Glomerular visceral epithelial cell (primary cell): ENCODE measurements around the gene ZMIZ1.
A peak's percentile ranks its signal among the peaks of the same experiment; 100 is the strongest.

Experiments
- DNase-seq: peaks from one replicate; pipeline ENCODE4 v3.0.0-alpha.2; 2016; ENCODE audit errors: extremely low spot score

Gene ZMIZ1

DNA sequence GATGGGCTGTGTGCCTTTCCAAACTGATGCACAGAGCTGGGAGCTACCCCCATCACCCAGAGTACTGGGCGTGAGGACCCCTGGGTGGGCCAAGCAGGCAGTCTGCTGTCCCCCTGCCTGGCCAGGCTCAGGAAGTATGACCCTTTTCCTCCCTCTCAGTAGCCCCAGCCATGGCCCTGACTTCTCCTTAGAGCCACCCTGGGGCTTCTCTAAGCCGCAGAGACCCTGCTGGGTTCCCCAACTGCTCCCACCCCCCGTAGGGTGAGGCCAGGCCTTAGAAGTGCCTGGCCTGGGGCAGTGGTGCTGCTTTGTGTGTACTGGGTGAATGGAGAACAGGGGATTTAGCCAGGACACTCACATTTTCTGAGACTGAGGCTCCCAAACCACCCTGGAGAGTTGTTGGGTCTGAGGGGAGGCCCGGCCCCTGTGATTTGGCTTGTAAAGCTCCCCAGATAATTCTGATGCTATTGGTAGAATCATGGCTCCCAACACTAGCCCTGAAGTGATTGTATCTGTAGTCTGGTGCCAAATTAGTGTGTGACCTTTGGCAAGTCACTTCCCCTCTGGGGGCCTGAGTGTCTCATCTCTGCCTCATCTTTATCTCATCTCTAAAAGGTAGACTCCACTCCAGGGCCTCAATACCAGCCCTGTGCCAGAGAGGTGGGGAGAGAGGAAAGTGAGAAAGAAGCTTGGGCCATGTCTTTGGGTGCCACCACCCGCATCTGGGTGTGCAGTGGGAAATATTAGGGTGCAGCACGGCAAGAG is 178.8 kb downstream of the ZMIZ1 start:
- no peak for DNase-seq

DNA sequence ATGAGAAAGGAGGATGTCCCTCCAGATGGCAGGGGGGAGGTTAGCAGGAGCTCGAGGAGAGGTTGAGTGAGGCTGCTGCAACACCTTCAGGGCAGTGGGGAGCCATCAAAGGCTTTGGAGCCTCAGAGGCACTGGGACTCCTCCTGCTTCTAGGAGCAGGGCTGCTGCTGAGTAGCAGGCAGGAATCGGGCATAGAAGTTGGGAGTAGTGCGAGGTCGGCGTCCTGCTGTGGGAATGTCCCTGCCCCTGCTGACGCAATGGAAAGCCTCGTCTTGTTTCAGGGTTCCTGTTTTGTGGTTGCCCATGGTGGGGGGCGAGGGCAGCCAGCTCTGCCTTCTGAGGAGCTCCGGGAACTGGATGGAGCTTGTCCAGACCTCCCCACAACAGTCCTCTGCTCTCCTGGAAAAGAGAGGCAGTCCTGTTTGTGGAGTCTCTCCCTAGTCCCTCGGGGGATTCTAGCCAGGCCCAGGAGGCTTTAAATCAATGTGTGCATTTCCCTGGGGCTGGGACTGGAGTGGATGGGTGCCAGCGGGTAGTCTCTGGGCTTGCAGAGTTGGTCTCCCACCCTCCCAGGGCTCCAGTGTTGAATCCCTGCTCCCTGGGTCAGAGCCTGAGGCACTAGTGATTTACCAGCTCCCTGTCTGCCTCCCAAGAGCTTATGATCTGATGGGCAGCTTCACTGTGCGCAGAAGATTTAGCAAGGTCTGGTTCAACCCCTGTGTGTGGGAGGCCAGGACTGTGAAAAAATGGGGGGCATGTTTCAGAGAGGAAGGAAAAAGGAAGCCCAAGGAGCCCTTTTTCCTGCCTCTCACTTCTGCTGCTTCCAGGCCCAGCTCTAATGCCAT is 179.8 kb downstream of the ZMIZ1 start:
- no peak for DNase-seq

DNA sequence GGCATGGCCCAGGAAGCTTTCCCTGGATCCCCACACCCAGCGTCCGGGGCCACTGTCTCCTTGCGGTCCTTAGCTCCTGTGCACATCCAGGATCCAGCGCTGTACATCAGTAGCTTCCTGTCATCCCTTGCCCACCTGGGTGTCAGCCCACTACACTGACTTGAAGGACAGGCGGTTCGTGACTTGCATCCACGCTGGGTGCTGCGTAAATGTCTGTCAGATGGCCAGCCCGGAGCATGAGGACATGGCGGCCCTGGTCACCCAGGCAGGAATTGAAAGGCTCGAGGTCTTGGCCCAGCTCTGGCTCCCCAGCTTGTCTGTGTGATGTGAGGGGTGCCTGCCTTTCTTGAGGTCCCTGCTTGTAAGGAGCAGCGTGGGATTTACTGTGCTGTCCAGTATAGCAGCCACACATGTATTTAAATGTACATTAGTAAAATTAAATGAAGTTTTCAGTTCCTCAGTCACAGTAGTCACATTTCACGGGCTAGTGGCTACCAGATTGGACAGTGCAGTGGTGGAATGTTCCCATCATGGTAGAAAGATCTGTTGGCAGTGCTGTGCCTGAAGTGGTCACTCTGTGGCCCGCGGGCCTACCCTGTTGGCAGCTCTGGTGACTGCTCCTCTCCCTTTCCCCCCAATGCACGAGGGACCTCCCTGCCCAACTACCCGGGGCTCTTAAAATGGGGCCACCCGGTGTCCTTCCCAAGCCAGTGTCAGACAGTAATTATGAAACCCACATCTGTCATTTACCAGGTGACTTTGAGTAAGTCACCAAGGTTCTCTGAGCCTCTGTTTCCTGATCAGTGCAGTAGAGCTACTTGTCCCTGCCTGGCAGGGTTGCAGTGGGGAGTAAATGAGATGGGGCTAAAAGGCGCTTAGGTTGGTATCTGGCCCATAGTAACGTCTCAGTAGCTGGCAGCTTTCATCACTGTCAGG is 180.7 kb downstream of the ZMIZ1 start:
- no peak for DNase-seq

DNA sequence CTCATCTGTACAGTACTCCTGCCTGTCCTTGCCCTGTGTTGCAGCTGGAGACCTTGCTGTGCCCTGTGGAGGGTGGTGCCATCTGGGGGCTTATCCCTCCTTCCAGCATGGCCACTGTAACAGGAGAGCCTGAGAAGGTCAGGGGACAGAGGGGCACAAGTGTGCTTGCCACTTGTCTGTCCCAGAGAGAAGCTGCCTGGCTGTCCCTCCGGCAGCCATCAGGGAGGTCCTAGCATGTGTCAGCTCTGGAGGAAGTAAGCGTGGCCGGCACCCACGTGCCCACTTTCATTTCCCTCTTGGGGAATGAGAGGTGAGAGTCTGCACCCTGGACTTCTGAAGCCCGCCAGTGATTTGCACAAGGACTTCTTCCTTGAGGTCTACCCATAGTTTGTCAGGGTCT is 181.5 kb downstream of the ZMIZ1 start:
- no peak for DNase-seq

DNA sequence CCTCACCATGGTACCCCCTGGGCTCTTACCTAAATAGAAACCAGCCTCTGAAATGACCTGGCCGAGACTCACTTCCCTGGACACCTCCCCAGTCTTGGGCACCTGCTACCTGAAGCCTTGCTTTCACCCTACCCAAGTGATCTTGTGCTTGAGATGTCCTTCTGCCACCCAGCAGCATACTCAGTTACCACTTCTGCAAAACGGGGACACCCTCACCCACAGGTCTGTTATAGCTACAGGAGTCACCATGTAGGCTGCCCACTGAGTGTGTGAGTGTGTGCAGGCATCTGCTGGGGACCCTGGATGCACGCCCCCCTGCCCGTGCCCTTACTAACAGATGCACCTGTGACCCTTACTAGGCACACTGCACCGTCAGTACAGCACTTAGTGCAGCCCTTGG is 183.7 kb downstream of the ZMIZ1 start:
- no peak for DNase-seq

DNA sequence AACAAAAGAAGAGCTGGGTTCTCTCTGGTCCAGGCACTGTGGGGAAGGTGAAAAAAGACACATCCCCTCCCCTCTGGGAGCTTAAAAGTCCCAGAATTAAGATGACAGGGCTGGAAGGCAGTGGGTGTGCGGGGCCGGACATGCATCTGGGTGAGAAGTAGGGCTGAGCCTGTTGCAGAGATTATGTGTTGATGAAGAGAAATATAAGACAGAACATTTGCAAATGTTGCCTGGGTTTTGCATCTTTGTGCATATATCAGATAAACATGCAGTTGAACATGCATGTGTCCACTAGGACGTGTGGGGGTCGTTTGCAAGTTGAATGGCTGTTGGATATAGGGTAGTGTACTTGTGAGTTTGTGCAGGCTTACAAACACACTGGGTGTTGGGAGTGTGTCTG is 184.2 kb downstream of the ZMIZ1 start:
- DNase-seq: no peak

DNA sequence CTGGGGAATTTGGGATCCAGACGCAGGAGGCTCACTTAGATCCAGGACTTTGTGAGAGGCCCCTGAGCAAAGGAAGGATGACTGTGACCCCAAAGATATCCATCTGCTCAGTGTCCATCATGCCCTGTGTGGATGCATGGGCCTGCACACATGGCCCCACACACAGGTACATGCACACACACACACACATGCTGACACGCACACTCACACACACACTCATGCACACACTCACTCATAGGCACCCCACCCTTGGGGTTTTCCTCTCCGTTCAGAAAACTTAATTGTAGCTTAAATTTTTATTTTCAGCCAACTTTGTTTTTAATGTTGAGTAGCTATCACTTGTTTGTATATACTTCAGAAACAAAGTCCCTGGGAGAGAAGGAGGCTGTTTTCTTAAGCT is 184.9 kb downstream of the ZMIZ1 start:
- no peak for DNase-seq

DNA sequence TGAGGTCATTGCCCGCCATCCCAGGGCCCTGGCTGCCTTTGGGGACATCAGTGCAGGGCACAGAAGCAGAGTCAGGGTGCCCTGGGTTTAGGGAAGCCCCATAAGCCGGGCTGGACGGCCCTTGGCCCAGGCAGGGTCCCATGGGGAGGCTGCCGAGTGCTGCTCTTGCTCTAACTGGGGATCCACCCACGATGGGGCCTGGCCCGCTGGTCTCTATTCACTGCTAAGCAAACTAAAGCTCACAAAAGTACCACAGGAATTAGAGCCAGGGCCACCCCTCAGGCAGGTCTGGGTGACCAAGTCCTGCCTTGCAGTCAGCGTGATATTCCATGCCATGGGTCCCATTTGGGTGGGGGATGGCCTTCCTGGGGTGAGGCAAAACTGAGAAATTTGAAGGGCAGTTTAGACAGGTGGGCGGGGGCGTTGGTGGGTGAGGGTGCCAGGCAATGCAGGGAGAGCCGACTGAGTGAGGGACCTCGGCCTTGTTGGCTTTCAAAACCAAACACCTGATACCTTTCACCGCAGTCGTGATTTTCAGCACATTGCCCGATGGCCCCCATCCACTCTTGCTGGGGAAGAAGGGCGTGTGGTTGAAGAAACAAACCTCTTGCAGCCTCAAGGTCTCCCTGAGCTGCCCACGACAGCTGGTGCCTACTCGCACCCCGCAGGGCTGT is 185.7 kb downstream of the ZMIZ1 start:
- DNase-seq: no peak

DNA sequence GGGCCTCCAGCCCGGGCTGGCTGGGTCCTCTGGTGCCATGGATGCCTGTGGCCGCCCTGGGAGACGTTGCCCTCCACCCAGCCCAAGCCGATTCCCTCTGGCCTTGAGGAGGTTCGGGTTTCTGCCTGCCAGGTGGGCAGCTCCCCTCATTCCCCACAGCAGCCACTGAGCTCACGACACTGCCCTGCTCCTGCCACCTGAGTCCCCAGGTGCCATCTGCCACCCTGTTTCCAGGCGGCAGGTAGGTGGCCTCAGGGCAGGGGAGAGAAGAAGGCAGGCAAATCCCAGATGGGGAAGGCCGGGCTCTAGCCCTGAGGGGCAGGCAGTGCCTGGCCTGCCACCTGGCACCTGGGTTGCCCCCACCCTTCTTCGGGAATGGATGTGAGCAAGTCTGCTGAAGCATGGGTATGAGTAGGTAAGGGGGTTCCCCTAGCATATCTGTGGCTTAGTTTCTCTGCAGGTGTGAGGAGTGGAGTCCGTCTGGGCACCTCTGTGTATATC is 186.3 kb downstream of the ZMIZ1 start:
- DNase-seq: no peak

DNA sequence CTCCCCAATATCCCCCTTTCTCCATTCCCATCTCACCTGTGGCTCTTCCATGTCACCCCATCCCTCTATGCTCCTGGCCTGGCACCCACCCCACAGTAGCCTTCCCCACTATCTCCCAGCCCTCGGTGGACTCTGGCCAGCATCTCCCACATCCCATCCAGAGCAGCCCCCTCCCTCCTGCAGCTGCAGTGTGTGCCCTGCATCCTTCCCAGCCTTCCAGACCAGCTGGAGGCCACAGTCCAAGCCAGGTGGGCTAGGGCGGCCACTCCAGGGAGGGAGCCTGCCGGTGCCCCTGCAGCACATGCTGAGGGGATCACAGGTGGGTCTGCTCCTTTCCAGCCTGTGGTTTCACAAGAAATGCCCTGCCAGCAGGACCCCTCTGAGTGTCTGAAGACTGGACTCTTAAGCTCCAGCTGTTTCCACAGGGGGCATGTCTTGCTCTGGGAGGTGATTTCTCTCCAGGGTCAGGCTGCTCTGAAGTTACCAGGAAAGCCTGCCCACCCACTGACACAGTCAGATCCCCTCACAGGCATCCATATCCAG is 187.6 kb downstream of the ZMIZ1 start:
- DNase-seq: no peak

DNA sequence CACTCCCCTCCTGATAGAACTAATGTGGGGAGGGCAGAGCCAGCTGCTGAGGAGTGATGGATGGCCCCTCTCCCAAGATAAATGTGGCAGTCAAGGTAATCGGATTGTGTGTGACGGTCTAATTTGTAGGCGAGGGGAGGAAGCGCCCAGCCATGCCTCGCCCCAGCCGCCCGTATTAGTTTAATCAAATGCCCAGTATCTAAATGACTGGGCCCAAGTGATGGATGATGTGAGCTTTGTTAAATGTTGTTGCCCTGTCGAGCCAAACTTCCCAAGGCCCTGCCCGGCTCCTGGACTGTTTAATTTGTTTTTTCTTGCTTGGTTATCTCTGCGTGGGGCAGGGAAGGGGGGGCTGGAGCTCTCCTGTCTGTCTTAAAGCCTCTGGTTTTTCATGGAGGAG is 190.1 kb downstream of the ZMIZ1 start:
- no peak for DNase-seq

DNA sequence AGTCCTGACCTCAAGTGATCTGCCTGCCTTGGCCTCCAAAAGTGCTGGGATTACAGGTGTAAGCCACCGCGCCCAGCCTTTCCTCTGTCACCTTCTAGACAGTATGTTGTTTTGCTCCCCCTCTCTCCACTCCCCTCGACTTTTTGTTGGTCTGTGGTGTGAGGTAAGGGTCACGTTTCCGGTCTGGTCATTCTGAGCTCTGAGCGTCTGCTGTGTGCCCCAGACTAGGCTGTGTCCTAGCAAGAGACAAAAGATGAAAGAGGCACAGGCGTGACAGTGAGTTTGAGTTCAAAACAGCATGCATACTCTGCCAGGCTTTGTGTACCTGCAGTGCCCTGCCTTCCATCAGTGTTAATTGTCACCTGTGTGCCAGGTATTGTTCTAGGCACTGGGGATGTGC is 191.1 kb downstream of the ZMIZ1 start:
- no peak for DNase-seq

DNA sequence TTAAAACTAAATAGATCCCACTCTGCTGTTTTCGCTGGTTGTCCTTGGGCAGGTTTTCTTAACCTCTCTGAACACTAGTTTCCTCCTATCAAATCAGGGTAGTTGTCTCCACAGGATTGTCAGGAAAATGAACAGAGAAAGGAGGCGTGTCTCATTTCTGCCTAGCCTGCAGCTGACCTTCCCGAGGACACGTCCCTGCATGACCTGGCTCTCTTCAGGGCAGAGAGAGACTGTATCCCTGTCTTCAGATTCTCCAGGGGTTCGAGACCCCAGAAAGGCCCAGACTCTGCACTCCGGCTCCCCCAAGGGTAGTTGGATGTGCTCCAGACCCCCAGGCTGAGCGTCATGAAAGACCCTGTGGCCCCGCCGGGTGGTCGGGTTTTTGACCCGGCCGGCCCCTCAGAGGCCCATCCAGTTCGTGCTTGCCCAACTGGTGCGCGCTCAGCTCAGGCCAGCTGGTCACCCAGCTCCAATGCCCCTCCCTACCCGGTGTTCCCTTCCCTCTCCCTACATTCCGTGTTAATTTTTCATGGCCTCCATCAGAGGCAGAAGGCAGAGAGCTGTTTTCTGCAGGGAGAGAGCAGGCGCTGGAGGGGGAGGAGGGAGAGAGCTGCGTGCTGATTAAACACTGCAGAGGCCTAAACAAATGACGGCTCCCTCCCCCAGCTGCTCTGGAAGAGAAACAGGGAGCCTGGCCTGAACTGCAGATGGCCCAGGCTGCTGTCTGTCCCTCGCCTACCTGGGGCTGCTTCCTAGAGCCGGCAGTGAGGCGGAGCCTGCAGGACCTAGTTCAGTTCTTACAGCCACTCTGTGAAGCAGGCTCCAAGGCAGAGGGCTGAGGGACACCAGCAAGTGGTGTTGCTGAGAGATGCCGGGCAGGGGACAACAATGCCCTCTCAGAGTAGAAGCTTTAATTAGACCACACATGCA is 192.3 kb downstream of the ZMIZ1 start:
- DNase-seq: no peak

DNA sequence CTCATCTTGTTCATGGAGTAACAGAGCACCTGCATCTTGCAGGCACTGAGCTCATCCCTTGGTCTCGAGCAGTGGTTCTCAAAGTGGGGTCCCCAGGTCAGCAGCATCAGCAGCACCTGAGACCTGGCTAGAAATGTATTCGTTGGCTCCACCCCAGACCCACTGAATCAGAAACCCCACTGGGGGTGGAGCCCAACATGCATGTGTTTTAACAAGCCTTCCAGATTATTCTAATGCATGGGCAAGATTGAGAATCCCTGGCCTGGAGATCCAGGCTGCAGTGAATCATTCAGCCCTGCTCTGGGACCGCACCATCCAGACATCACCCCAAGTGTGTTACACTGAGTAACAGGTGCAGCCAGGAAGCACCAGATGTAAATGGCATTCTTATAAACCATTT is 193.4 kb downstream of the ZMIZ1 start:
- DNase-seq: no peak

DNA sequence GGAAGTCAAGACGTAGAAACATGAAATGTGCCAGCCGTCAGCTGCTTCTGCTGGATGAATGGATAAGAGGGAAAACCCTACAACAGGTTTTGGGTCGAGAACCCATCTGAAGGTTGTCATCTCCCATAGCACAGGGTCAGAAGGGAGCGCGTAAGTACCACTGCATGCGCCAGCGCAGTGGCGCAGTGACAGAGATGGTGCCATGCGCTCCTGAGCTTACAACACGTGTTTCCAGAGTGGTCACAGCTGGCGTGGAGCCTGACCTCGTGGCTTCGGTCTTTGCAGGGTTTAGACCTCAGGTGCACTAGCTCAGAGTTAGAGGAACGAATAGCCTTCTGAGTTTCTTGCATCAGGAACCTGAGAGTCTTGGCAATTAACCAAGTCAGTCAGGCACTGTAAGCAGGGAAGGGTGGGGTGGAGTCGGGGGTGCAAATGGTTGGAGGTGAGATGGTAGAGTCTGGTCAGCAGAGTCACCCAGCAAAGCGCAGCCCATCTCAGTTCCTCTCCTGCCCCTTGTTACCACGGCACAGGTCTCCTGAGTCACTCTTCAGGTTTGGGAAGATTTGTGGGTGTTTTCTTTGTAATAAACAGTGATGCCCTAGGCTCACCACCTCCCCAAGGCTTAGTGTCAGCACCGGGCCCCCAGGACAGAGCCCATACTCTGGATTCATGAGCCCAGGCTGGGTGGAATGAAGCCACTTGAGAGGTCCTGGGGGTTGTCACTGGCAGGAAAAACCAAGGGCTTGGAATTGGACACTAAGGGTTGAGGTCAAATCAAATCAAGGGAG is 194.4 kb downstream of the ZMIZ1 start:
- DNase-seq: no peak

DNA sequence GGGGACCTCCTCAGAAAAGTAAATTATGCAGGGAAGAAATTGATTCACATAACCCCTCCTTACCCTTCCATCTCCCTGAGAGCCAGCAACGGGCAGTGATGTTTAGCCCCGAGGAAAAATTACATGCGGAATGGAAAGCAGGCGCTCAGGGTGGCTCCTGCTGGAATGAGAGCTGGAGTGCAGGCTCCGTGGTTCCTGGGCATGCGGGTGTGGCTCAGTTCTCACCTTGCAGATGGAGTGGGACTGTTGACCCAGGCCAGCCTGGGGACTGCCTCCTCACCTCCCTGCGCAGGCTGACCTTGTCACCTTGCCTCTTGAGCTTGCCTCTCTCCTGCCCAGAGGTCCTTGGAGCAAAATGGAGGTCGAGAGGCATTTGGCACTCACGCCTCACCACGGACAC is 195.2 kb downstream of the ZMIZ1 start:
- no peak for DNase-seq

DNA sequence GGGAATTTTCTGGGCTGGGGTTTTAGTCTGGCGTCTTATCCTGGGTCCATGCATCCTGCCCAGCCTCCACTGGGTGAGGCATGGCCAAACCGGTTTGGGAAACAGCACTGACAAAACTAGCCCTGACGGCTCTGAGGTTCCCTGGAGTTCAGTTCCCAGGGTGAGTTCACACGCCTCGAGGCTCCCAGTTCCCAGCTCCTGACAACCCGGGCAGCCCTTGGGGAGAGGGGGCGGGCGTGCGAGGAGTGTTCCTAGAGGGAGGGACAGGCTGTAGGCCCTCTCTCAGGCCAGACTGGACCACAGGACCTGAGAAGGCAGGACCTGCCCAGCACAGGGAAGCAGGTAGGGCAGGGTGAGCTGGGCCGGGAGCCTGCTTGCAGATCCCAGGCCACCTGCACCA is 196.2 kb downstream of the ZMIZ1 start:
- DNase-seq: no peak

DNA sequence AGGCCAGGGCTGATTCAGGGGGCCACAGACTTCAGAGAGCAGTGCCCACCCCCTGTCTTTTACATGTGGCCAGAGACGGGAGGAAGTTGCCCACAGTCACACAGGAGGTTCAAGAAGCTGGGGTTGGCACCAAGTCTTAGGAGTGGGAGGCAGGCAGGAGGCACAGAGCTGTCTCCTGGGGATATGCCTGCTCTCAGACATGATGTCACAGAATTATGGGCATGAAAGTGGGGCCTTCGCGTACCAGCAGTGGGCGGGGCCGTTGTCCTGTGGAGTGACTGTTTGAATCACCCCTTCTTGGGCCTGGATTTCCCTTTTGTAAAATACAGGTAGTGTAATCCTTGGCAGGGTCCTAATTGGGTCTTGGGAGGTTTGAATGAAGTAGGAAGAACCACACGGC is 197.3 kb downstream of the ZMIZ1 start:
- DNase-seq: peak; percentile 9
